CD4-positive, alpha-beta T cell treated with Interleukin-6 at 100 ng/mL for 8 hours (primary cell): ENCODE measurements around the gene MCTP2.

ENCODE experiments used
- DNase-seq: peaks from one replicate; pipeline ENCODE4 v3.0.0-alpha.2; 2020; ENCODE audit warnings: mixed read lengths, low spot score

MCTP2 gene

GRCh38 chr15:94298364-94298763 lies 67.0 kb downstream of the MCTP2 start:
- no peak for DNase-seq

- no peak for DNase-seq
Observed at GRCh38 chr15:94300612-94301011, 69.3 kb downstream of the MCTP2 start.

GRCh38 chr15:94305133-94305532 lies 73.8 kb downstream of the MCTP2 start:
- DNase-seq = no peak

- DNase-seq = no peak
Observed at GRCh38 chr15:94306700-94307650, 75.6 kb downstream of the MCTP2 start.

- no peak for DNase-seq
Observed at GRCh38 chr15:94312946-94313345, 81.6 kb downstream of the MCTP2 start.

GRCh38 chr15:94314639-94315038 lies 83.3 kb downstream of the MCTP2 start:
- no peak for DNase-seq

- no peak for DNase-seq
Observed at GRCh38 chr15:94317211-94317610, 85.8 kb downstream of the MCTP2 start.

GRCh38 chr15:94322141-94322540 lies 90.8 kb downstream of the MCTP2 start:
- DNase-seq = no peak

- DNase-seq = no peak
Observed at GRCh38 chr15:94323076-94323475, 91.7 kb downstream of the MCTP2 start.

GRCh38 chr15:94324117-94324826 lies 92.9 kb downstream of the MCTP2 start:
- peak; percentile 46 for DNase-seq

GRCh38 chr15:94324835-94325767 lies 93.7 kb downstream of the MCTP2 start:
- DNase-seq = no peak

- DNase-seq = no peak
Observed at GRCh38 chr15:94327356-94327936, 96.1 kb downstream of the MCTP2 start.

- no peak for DNase-seq
Observed at GRCh38 chr15:94331731-94332130, 100.4 kb downstream of the MCTP2 start.

GRCh38 chr15:94335616-94336015 lies 104.3 kb downstream of the MCTP2 start:
- DNase-seq = no peak

- no peak for DNase-seq
Observed at GRCh38 chr15:94336817-94337467, 105.6 kb downstream of the MCTP2 start.

GRCh38 chr15:94338243-94338846 lies 107.0 kb downstream of the MCTP2 start:
- no peak for DNase-seq

- DNase-seq = no peak
Observed at GRCh38 chr15:94346282-94346681, 114.9 kb downstream of the MCTP2 start.

- DNase-seq = no peak
Observed at GRCh38 chr15:94348084-94348483, 116.7 kb downstream of the MCTP2 start.

GRCh38 chr15:94351031-94351535 lies 119.7 kb downstream of the MCTP2 start:
- DNase-seq = no peak
